ENCODE results near the gene PTPRN2. TPM values are rescaled to one million over a fixed set of nuclear protein-coding genes. Genes with fewer than 3 reads are reported as not detected.

The PTPRN2 gene
- total RNA-seq, 1 donor from 2014 or later, result 32.2 TPM

GRCh38 chr7:157561816-157562410 is 1025.7 kb downstream of the PTPRN2 start:
- TF ChIP-seq, protein P1, sequence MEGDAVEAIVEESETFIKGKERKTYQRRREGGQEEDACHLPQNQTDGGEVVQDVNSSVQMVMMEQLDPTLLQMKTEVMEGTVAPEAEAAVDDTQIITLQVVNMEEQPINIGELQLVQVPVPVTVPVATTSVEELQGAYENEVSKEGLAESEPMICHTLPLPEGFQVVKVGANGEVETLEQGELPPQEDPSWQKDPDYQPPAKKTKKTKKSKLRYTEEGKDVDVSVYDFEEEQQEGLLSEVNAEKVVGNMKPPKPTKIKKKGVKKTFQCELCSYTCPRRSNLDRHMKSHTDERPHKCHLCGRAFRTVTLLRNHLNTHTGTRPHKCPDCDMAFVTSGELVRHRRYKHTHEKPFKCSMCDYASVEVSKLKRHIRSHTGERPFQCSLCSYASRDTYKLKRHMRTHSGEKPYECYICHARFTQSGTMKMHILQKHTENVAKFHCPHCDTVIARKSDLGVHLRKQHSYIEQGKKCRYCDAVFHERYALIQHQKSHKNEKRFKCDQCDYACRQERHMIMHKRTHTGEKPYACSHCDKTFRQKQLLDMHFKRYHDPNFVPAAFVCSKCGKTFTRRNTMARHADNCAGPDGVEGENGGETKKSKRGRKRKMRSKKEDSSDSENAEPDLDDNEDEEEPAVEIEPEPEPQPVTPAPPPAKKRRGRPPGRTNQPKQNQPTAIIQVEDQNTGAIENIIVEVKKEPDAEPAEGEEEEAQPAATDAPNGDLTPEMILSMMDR (conservative IDR thresholded peaks at IDR 0.05), result no peak
- Mint-ChIP-seq H3K4me3 (no peak overlapping the region), H3K27me3 (ENCODE audit: low read depth) (peaks cover 4% of the 10 kb centered on the region), H3K27ac (ENCODE audit: unreplicated experiment) (no peak overlapping the region), H3K9me3 (no peaks in the 10 kb centered on the region), H3K36me3 (ENCODE audit: low read depth) (peaks cover 14% of the 10 kb centered on the region), H3K4me1 (peaks cover 22% of the 10 kb centered on the region)
- DNase-seq (ENCODE audit: low read depth, low spot score), result no peak

- no peak overlapping the region for H3K4me3 Mint-ChIP-seq
- peaks cover 4% of the 10 kb centered on the region for H3K27me3 Mint-ChIP-seq (ENCODE audit: low read depth)
- DNase-seq (ENCODE audit: low read depth, low spot score), result no peak
- H3K4me1 Mint-ChIP-seq, result peaks cover 18% of the 10 kb centered on the region
- H3K9me3 Mint-ChIP-seq, result no peaks in the 10 kb centered on the region
- H3K36me3 Mint-ChIP-seq (ENCODE audit: low read depth), result peaks cover 11% of the 10 kb centered on the region
- TF ChIP-seq, protein P1 (conservative IDR thresholded peaks at IDR 0.05), result no peak
- H3K27ac Mint-ChIP-seq (ENCODE audit: unreplicated experiment), result no peak overlapping the region
Observed at GRCh38 chr7:157561523-157561785, 1026.2 kb downstream of the PTPRN2 start.

- TF ChIP-seq, protein P1 (conservative IDR thresholded peaks at IDR 0.05), result no peak
- H3K27me3 Mint-ChIP-seq (ENCODE audit: low read depth), result peaks cover under 1% of the 10 kb centered on the region
- H3K4me3 Mint-ChIP-seq, result no peak overlapping the region
- peaks cover 12% of the 10 kb centered on the region for H3K4me1 Mint-ChIP-seq
- H3K36me3 Mint-ChIP-seq (ENCODE audit: low read depth), result peaks cover 9% of the 10 kb centered on the region
- no peak for DNase-seq (ENCODE audit: low read depth, low spot score)
- H3K9me3 Mint-ChIP-seq, result no peaks in the 10 kb centered on the region
- H3K27ac Mint-ChIP-seq (ENCODE audit: unreplicated experiment), result peak overlapping the region; percentile 40
Observed at GRCh38 chr7:157560710-157561522, 1026.7 kb downstream of the PTPRN2 start.

DNA sequence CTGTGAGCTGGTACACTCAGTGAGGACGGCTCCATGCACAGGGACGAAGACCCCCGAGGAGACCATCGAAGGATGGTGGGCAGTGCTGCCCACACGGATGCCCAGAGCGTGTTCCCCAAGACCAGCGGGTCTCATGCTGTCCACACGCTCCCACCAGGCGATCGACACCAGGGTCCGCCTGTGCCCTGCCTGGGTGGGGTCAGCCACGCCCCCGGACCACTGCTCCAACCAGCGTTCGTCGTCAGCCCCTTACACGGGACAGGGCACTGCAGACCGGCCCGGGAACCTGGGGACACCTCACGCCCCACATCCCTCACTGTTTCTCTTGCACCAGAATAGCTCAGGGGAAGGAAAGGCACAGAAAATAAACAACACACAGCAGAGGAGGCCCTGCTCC is 1027.4 kb downstream of the PTPRN2 start:
- Mint-ChIP-seq H3K36me3 (ENCODE audit: low read depth) (peaks cover 6% of the 10 kb centered on the region), H3K27me3 (ENCODE audit: low read depth) (no peaks in the 10 kb centered on the region), H3K4me3 (no peak overlapping the region), H3K27ac (ENCODE audit: unreplicated experiment) (no peak overlapping the region), H3K9me3 (no peaks in the 10 kb centered on the region), H3K4me1 (peaks cover 7% of the 10 kb centered on the region)
- TF ChIP-seq, protein P1 (conservative IDR thresholded peaks at IDR 0.05), result no peak
- no peak for DNase-seq (ENCODE audit: low read depth, low spot score)

DNA sequence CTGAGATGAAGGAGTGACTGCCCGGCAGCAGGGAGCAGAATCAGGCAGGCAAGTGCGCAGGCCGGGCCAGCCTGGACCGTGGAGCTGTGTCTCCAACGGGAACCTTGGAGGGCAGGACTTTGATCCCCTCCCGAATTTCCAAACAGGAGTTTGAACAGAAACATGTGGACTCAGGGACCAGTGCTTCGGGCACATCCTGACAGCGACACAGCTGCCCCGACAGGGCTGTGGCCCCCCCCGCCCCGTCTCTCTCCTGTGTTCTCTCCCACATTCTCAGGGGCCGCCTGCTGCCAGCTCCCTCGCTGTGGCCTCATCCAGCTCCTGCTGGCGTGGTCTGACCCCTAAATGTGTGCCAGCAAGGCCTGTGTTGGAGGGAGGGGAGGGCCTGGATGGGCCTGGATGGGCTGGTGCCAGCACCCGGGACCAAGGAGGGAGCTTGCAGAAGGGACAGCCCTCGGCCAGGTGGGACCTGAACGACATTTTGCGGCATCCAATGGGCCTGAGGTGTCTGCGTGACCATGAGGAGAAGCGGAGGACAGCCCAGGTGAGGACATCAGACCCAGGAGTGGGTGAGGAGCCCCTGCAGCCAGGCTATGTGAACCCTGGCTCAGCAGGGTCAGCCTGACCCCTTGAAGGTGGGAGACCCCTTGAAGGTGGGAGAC is 1027.9 kb downstream of the PTPRN2 start:
- Mint-ChIP-seq H3K27me3 (ENCODE audit: low read depth) (no peaks in the 10 kb centered on the region), H3K36me3 (ENCODE audit: low read depth) (peaks cover 3% of the 10 kb centered on the region), H3K4me3 (no peak overlapping the region), H3K4me1 (peaks cover 2% of the 10 kb centered on the region), H3K9me3 (no peaks in the 10 kb centered on the region), H3K27ac (ENCODE audit: unreplicated experiment) (peak overlapping the region; percentile 66)
- no peak for DNase-seq (ENCODE audit: low read depth, low spot score)
- TF ChIP-seq, protein P1 (conservative IDR thresholded peaks at IDR 0.05), result no peak
